Smooth muscle cell of the brain vasculature (primary cell): ENCODE measurements around the gene OTOP2.
"Not testable (repeated sequence)": the region's sequence is repeated elsewhere in the genome, so short reads cannot be mapped to it uniquely, and the experiment has no call there.

ENCODE experiments used
- DNase-seq: peaks from one replicate; pipeline ENCODE4 v3.0.0-alpha.2; 2012; ENCODE audit warnings: low read depth, low spot score

The OTOP2 gene

DNA sequence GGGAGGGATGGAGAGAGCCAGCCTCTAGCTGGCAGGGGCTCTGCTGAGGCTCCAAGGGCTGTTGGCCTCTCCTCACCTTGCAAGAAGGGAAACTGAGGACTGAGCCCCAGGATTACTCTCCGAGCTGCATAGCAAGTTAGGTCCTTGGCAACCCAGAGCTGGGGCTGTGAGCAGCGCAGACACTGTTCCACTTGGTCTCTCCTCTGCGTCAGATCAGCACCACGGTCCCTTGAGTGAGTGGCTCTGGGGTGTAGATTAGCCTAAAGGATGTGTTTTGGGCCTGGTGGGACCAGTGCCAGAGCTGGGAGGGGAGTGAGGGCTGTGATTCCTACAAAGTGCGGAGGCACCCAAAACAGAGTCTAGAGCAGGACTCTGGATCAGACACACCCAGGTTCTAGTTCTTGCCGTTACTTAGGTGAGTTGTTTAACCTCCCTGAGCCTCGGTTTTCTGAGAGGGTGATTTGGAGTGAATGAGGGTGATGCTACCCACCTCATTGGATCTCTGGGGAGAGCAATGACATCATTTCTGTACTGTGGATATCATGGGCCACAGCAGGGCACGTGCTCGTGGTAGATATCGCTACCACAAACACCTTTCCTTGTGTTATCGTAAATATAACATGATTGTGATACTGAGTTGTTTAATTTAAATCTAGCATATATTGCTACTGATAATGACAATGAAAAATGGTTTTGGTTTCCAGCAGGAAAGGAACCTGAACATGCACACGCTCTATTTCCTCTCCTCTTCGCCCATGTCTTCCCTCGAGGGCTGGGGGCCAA is 22.5 kb upstream of the OTOP2 start:
- no peak for DNase-seq

GRCh38 chr17:74903034-74903433 is 21.0 kb upstream of the OTOP2 start:
- DNase-seq = no peak

- DNase-seq = no peak
These were observed 20.4 kb upstream of the OTOP2 start for GRCh38 chr17:74903671-74904070.

- no peak for DNase-seq
These were observed 19.2 kb upstream of the OTOP2 start for GRCh38 chr17:74904687-74905409.

DNA sequence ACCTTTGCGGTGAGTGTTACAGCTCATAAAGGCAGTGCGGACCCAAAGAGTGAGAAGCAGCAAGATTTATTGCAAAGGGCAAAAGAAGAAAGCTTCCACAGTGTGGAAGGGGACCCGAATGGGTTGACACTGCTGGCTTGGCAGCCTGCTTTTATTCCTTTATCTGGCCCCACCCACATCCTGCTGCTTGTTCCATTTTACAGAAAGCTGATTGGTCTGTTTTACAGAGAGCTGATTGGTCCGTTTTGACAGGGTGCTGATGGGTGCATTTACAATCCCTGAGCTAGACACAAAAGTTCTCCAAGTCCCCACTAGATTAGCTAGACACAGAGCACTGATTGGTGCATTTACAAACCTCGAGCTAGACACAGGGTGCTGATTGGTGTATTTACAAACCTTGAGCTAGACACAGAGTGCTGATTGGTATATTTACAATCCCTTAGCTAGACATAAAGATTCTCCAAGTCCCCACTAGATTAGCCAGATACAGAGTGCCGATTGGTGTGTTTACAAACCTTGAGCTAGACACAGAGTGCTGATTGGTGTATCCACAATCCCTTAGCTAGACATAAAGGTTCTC is 17.8 kb upstream of the OTOP2 start:
- not testable (repeated sequence) for DNase-seq

DNA sequence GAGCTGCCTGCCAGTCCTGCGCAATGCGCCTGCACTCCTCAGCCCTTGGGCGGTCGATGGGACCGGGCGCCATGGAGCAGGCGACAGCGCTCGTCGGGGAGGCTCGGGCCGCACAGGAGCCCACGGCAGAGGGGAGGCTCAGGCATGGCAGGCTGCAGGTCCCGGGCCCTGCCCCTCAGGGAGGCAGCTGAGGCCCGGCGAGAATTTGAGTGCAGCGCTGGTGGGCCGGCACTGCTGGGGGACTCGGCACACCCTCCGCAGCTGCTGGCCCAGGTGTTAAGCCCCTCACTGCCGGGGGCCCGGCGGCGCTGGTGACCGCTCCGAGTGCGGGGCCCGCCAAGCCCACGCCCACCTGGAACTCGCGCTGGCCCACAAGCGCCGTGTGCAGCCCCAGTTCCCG is 17.1 kb upstream of the OTOP2 start:
- DNase-seq = no peak

GRCh38 chr17:74909097-74909496 is 15.0 kb upstream of the OTOP2 start:
- not testable (repeated sequence) for DNase-seq

DNA sequence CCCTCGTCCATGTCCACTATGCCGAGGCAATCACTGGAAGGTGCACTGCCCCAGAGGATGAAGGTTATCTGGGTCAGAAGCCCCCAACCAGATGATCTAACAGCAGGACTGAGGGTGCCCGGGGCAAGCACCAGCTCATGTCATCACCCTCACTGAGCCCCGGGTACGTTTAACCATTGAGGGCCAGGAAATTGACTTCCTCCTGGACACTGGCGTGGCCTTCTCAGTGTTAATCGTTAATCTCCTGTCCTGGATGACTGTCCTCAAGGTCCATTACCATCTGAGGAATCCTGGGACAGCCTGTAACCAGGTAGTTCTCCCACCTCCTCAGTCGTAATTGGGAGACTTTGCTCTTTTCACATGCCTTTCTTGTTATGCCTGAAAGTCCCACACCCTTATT is 12.7 kb upstream of the OTOP2 start:
- not testable (repeated sequence) for DNase-seq

DNA sequence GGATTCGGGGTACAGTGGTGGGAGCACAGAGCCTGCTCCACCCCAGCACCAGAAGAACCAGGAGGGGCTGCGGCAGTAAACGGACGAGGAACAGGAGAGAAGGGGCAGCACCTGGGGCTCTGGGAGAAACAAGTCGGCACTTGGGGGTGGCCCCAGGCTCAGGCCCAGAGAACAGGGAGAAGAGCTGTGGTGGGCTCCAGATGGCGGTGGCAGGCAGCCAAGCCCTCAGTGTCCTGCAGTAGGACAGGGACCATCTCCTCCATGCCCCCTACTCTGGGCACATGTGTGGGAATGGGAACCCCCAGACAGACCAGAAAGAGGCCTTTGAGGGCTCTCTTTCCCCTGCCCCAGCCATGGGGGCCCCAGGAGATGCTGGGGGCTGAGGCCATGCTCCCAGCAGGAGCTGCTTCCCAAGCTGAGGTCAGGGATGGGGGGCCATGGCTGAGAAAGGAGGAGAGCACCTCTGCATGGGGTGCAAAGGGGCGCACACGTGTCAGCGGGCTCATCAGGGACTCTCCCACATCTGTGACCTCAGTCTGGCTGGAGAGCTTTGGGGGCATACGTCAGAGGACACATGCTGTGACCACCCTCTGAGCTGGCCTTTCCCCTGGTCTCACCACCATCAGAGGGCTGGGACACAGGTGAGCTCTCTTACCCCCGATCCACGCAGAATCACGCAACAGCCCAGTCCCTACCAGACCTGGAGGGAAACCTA is 7.8 kb upstream of the OTOP2 start:
- DNase-seq = no peak

- no peak for DNase-seq
These were observed 7.2 kb upstream of the OTOP2 start for GRCh38 chr17:74916851-74917199.

DNA sequence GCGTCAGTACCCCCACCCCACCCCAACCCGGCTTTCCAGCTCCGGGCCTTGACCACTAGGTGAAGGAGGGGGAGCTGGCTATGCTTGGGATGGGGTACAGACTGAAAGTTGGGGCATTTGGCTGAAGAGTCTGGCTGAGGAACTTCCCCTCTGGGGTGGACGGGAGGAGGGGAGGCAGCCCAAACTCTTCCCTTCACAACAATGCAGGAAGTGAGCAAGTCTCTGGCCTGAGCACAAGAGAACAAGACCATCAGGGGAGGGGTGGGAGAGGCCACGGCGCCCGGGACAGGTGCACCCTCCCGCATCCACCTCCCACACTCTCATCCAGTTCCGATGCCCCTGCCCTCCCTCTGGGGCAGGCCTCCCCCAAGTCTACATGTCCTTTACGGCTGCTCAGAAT is 6.6 kb upstream of the OTOP2 start:
- no peak for DNase-seq

GRCh38 chr17:74918906-74919305 is 5.2 kb upstream of the OTOP2 start:
- no peak for DNase-seq

DNA sequence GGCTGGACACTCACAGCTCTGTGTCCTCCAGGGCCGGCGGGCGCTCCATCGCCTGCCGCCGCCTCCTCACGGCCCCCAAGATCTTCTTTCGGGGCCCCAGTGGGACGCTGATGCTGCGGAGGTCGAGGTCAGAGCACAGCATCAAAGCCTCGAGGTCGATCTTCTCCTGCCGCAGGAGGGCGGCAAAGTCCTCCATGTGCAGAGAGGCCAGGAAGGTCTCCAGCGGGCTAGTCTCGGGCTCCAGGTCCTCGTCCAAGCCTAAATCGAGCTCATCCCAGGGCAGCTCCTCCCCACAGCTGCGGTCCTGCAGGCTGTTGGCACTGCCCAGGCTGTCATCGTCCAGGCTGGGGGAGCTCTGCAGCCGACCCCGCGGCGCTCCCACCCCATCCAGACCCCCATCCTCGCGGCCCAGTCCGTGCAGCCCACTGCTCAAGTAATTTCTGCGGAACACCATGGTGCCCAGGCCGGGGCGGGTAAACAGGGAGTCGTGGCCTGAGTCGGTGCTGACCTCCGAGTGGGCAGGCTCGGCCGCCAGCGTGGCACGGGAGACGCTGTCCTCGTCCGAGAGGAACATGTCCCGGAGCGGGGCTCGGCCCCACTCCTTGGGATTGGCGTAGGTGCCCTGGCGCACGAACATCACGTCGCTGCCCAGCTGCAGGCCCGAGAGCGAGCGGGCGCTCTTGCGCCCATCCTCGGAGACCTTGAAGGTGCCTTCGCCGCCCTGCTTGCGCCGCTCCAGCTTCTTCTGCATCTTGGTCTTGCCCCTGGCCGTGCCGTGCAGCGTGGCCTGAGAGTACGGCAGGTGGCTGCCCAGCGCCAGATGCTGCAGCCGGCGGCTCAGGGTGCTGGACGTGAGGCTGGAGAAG is 4.4 kb upstream of the OTOP2 start:
- no peak for DNase-seq

GRCh38 chr17:74920306-74920620 is 3.8 kb upstream of the OTOP2 start:
- DNase-seq = no peak

DNA sequence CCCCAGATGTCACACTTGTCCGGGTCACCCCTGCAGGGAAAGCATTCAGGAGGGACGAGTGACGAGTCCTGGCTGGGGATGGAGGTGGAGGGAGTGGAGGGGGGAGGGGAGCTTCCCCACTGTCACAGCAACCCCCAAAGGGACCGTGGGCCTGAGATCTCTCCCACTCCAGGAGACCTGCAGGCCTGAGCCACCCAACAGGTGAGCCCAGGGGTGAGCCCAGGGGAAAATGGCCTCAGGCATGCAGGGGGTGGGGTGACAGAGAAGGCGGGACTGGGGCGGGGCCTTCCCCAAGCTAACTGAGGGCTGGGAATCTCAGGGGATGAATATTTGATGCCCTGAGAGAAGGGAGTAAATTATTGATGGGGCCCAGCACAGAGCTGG is 3.4 kb upstream of the OTOP2 start:
- no peak for DNase-seq

DNA sequence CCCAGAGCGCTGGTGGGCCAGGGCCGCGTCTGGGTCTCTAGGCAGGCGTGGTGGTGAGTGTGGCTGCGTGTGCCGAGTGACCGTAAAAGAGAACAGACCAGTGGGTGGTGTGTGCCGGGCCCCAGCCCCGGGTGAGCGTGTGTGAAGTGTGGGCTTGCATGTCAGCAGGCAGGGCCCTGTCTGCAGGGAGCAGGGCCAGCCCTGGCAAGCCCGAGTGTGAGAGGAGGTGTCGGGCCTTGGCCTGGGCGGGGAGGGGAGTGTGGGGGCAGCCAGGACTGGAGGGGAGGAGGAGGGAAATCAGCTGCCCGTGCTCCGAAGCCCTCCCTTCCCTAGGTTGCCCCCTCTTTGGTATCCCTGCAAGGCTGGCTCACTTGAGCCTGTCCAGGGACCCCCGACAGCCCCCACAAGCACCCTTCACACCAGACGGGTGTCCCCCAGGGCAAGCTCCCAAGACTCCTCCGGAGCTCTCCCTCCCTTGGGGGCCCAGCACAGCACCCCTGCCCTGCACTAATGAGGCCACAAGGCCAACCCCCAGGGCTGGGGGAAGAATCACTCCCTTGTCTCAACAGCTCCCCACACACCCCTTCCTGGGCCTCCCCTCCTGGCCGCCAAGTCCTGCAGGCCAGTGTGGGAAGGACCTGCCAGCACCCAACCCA is 2.9 kb upstream of the OTOP2 start:
- DNase-seq = no peak

GRCh38 chr17:74921769-74922168 is 2.3 kb upstream of the OTOP2 start:
- DNase-seq = no peak

DNA sequence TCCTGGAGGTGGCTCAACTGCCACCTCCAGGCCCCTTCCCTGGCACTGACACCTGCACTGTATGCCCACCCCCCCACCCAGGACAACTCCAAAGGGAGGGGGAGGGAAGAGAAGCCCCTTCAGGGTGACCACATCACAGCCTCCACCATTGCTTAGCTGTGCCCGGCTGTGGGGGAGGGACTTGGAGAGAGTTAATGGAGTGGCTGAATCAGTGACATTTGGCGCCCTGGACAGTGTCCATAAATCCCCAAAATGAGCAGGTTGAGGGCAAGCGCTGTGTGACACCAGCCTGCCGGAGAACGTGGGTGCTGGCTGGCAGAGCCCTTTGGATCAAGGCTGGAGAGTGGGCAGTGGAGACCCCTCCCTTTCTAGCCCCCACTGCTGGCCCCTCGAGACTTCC is 1.9 kb upstream of the OTOP2 start:
- DNase-seq = no peak

DNA sequence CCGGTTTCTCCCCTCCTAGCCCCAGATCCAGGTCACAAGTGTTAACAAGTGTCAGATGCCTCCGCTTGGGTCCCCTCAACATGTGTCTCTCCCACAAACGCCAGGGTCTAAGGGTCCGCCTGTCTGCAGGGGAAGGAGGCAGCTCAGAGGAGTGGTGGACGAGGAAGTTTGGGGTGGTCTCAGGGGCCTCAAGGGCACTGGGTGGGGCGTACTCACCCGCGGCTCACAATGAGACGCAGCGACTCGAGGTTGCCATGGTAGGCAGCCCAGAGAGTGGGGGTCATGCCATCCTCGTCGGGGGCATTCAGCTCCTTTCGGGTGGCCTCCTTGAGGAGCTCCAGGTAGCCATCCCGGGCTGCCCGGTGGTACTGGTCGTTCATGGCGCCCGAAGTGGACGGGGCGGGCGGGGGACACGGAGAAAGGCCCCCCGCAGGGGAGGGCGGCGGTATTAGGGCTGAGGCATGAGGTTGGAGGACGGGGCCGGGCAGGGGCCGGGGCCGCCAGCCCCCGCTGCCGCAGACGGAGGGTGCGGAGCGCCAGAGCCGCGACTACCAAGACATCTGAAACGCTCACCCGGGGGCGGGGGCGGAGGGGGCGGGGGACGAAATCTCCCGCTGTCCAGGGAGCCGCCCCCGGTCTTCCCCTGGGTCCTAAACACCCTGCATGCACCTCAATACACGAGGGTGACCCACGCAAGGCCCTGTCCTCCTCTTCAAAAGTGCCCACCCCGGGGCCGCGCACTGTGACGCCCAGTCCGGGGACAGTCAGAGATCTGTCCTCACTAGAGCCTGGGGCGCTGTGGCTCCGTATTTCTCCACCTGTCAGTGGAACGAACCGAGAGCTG is 1.2 kb upstream of the OTOP2 start, which contains the start of gene USH1G:
TSS of gene USH1G (minus strand) at position 562 of the 844 bp plus-strand sequence. CDS start at position 380, 182 bp downstream.
- DNase-seq = no peak
